ENCODE data around the gene PHLDB3. TPM values are rescaled to one million over a fixed set of nuclear protein-coding genes. Genes with fewer than 3 reads are reported as not detected.
A peak's percentile ranks its signal among the peaks of the same experiment; 100 is the strongest.
"Not testable (repeated sequence)": the region's sequence is repeated elsewhere in the genome, so short reads cannot be mapped to it uniquely, and the experiment has no call there.

The PHLDB3 gene
- 10 to 100 TPM; 22.4 to 26.1 TPM for total RNA-seq

GRCh38 chr19:43504426-43505185 is at the start of gene PHLDB3:
Gene PHLDB3, minus strand, starts transcription at chr19:43504746. Its CDS starts 628 bp downstream, at chr19:43504118.
- Mint-ChIP-seq H3K27ac (peak within 1 kb of the TSS; percentile 79), H3K9me3 (no peaks in the 10 kb centered on the region), H3K27me3 (ENCODE audit: low read depth) (no peaks in the 10 kb centered on the region), H3K4me3 (peak within 1 kb of the TSS; percentile 78 to 86), H3K36me3 (ENCODE audit: insufficient read depth in 2 of 2) (peaks cover 3 to 15% of the 10 kb centered on the region in 2 donors), H3K4me1 (ENCODE audit: low read depth) (peaks cover 19% of the 10 kb centered on the region)
- DNase-seq = peak; percentile 53 to 61
- ATAC-seq (replicated peaks in 1 of 2) = peak; percentile 40 to 49

- H3K9me3 Mint-ChIP-seq = no peaks in the 10 kb centered on the region
- H3K27me3 Mint-ChIP-seq (ENCODE audit: low read depth) = no peaks in the 10 kb centered on the region
- H3K4me3 Mint-ChIP-seq = no peak overlapping the region
- H3K27ac Mint-ChIP-seq = no peak overlapping the region
- H3K36me3 Mint-ChIP-seq (ENCODE audit: insufficient read depth in 2 of 2) = peaks cover 7 to 14% of the 10 kb centered on the region in 2 donors
- DNase-seq (no peak), ATAC-seq (replicated peaks in 1 of 2) (no peak)
- H3K4me1 Mint-ChIP-seq (ENCODE audit: low read depth) = peaks cover 10% of the 10 kb centered on the region
These were observed 49.1 kb upstream of the PHLDB3 start for GRCh38 chr19:43553656-43554055.

- Mint-ChIP-seq H3K9me3 (no peaks in the 10 kb centered on the region), H3K36me3 (ENCODE audit: insufficient read depth in 2 of 2) (peaks cover 7 to 13% of the 10 kb centered on the region in 2 donors), H3K27me3 (ENCODE audit: low read depth) (no peaks in the 10 kb centered on the region), H3K4me1 (ENCODE audit: low read depth) (peaks cover 10% of the 10 kb centered on the region), H3K27ac (peak overlapping the region; percentile 44), H3K4me3 (no peak overlapping the region)
- DNase-seq (no peak), ATAC-seq (replicated peaks in 1 of 2) (no peak)
These were observed 48.1 kb upstream of the PHLDB3 start for GRCh38 chr19:43552616-43553015.

- no peak overlapping the region for H3K27ac Mint-ChIP-seq
- peaks cover 10% of the 10 kb centered on the region for H3K4me1 Mint-ChIP-seq (ENCODE audit: low read depth)
- H3K36me3 Mint-ChIP-seq (ENCODE audit: insufficient read depth in 2 of 2) = peaks cover 7 to 9% of the 10 kb centered on the region in 2 donors
- ATAC-seq (replicated peaks in 1 of 2) (no peak), DNase-seq (no peak)
- no peaks in the 10 kb centered on the region for H3K9me3 Mint-ChIP-seq
- no peak overlapping the region for H3K4me3 Mint-ChIP-seq
- no peaks in the 10 kb centered on the region for H3K27me3 Mint-ChIP-seq (ENCODE audit: low read depth)
These were observed 47.6 kb upstream of the PHLDB3 start for GRCh38 chr19:43552198-43552450.

- no peaks in the 10 kb centered on the region for H3K9me3 Mint-ChIP-seq
- peak overlapping the region; percentile 2 for H3K27ac Mint-ChIP-seq
- ATAC-seq (replicated peaks in 1 of 2) (no peak), DNase-seq (no peak)
- H3K27me3 Mint-ChIP-seq (ENCODE audit: low read depth) = no peaks in the 10 kb centered on the region
- H3K4me3 Mint-ChIP-seq = no peak overlapping the region
- H3K4me1 Mint-ChIP-seq (ENCODE audit: low read depth) = peaks cover 10% of the 10 kb centered on the region
- peaks cover 7 to 9% of the 10 kb centered on the region in 2 donors for H3K36me3 Mint-ChIP-seq (ENCODE audit: insufficient read depth in 2 of 2)
These were observed 47.1 kb upstream of the PHLDB3 start for GRCh38 chr19:43551399-43552197.

GRCh38 chr19:43548706-43549105 is 44.2 kb upstream of the PHLDB3 start:
- no peaks in the 10 kb centered on the region for H3K9me3 Mint-ChIP-seq
- H3K36me3 Mint-ChIP-seq (ENCODE audit: insufficient read depth in 2 of 2) = peaks cover 7 to 9% of the 10 kb centered on the region in 2 donors
- H3K4me1 Mint-ChIP-seq (ENCODE audit: low read depth) = no peaks in the 10 kb centered on the region
- no peak for ATAC-seq (replicated peaks in 1 of 2)
- H3K27ac Mint-ChIP-seq = no peak overlapping the region
- DNase-seq = no peak
- no peak overlapping the region for H3K4me3 Mint-ChIP-seq
- no peaks in the 10 kb centered on the region for H3K27me3 Mint-ChIP-seq (ENCODE audit: low read depth)

- not testable (repeated sequence) for H3K27ac Mint-ChIP-seq; H3K4me3 Mint-ChIP-seq; H3K4me1 Mint-ChIP-seq (ENCODE audit: low read depth); ATAC-seq (replicated peaks in 1 of 2); H3K9me3 Mint-ChIP-seq; H3K36me3 Mint-ChIP-seq (ENCODE audit: insufficient read depth in 2 of 2); H3K27me3 Mint-ChIP-seq (ENCODE audit: low read depth); DNase-seq
These were observed 43.4 kb upstream of the PHLDB3 start for GRCh38 chr19:43547926-43548325.

- Mint-ChIP-seq H3K4me3 (no peak overlapping the region), H3K9me3 (no peaks in the 10 kb centered on the region), H3K4me1 (ENCODE audit: low read depth) (no peaks in the 10 kb centered on the region), H3K27ac (no peak overlapping the region), H3K36me3 (ENCODE audit: insufficient read depth in 2 of 2) (peaks cover 7 to 9% of the 10 kb centered on the region in 2 donors), H3K27me3 (ENCODE audit: low read depth) (no peaks in the 10 kb centered on the region)
- DNase-seq = no peak
- ATAC-seq (replicated peaks in 1 of 2) = no peak
These were observed 42.0 kb upstream of the PHLDB3 start for GRCh38 chr19:43546581-43546980.

GRCh38 chr19:43545981-43546380 is 41.4 kb upstream of the PHLDB3 start:
- ATAC-seq (replicated peaks in 1 of 2) (no peak), DNase-seq (no peak)
- Mint-ChIP-seq H3K4me3 (no peak overlapping the region), H3K36me3 (ENCODE audit: insufficient read depth in 2 of 2) (peaks cover 7 to 11% of the 10 kb centered on the region in 2 donors), H3K4me1 (ENCODE audit: low read depth) (no peaks in the 10 kb centered on the region), H3K27ac (no peak overlapping the region), H3K9me3 (no peaks in the 10 kb centered on the region), H3K27me3 (ENCODE audit: low read depth) (no peaks in the 10 kb centered on the region)

- no peaks in the 10 kb centered on the region for H3K9me3 Mint-ChIP-seq
- DNase-seq (no peak), ATAC-seq (replicated peaks in 1 of 2) (no peak)
- H3K27me3 Mint-ChIP-seq (ENCODE audit: low read depth) = no peaks in the 10 kb centered on the region
- H3K4me1 Mint-ChIP-seq (ENCODE audit: low read depth) = no peaks in the 10 kb centered on the region
- peak overlapping the region; percentile 84 for H3K27ac Mint-ChIP-seq
- no peak overlapping the region for H3K4me3 Mint-ChIP-seq
- H3K36me3 Mint-ChIP-seq (ENCODE audit: insufficient read depth in 2 of 2) = peaks cover 6 to 12% of the 10 kb centered on the region in 2 donors
These were observed 40.7 kb upstream of the PHLDB3 start for GRCh38 chr19:43545276-43545675.

GRCh38 chr19:43544077-43544476 is 39.5 kb upstream of the PHLDB3 start:
- H3K4me1 Mint-ChIP-seq (ENCODE audit: low read depth) = no peaks in the 10 kb centered on the region
- DNase-seq (no peak), ATAC-seq (replicated peaks in 1 of 2) (no peak)
- H3K4me3 Mint-ChIP-seq = no peak overlapping the region
- no peaks in the 10 kb centered on the region for H3K27me3 Mint-ChIP-seq (ENCODE audit: low read depth)
- H3K36me3 Mint-ChIP-seq (ENCODE audit: insufficient read depth in 2 of 2) = peaks cover 10 to 19% of the 10 kb centered on the region in 2 donors
- H3K27ac Mint-ChIP-seq = no peak overlapping the region
- peaks cover 3% of the 10 kb centered on the region in 2 donors for H3K9me3 Mint-ChIP-seq

- H3K27ac Mint-ChIP-seq = no peak overlapping the region
- peaks cover 4% of the 10 kb centered on the region in 2 donors for H3K9me3 Mint-ChIP-seq
- no peaks in the 10 kb centered on the region for H3K4me1 Mint-ChIP-seq (ENCODE audit: low read depth)
- no peak for ATAC-seq (replicated peaks in 1 of 2)
- no peak overlapping the region for H3K4me3 Mint-ChIP-seq
- DNase-seq = no peak
- H3K27me3 Mint-ChIP-seq (ENCODE audit: low read depth) = no peaks in the 10 kb centered on the region
- peaks cover 15 to 28% of the 10 kb centered on the region in 2 donors for H3K36me3 Mint-ChIP-seq (ENCODE audit: insufficient read depth in 2 of 2)
These were observed 37.5 kb upstream of the PHLDB3 start for GRCh38 chr19:43541920-43542650.

GRCh38 chr19:43540381-43540780 is 35.8 kb upstream of the PHLDB3 start:
- H3K9me3 Mint-ChIP-seq = peaks cover 4% of the 10 kb centered on the region in 2 donors
- H3K4me1 Mint-ChIP-seq (ENCODE audit: low read depth) = no peaks in the 10 kb centered on the region
- DNase-seq (no peak), ATAC-seq (replicated peaks in 1 of 2) (no peak)
- no peak overlapping the region for H3K4me3 Mint-ChIP-seq
- H3K27me3 Mint-ChIP-seq (ENCODE audit: low read depth) = no peaks in the 10 kb centered on the region
- no peak overlapping the region for H3K27ac Mint-ChIP-seq
- peaks cover 14 to 32% of the 10 kb centered on the region in 2 donors for H3K36me3 Mint-ChIP-seq (ENCODE audit: insufficient read depth in 2 of 2)

All from activated T-cell treated with anti-CD3 and anti-CD28 coated beads, Interleukin-2, amount 50 U/mL, for 72 hours (primary cell).